Esophagus squamous epithelium (tissue), 4 donors: ENCODE measurements around the gene MYO3B.

Source experiments
- POLR2A ChIP-seq, 4 donors: fragments of 450-650 bp; IDR thresholded peaks; one replicate each; pipeline ENCODE4 v1.6.1; 2017; ENCODE audit warnings: antibody characterized with exemption in 4 of 4, mild to moderate bottlenecking in 4 of 4, moderate library complexity in 3 of 4
- TF ChIP-seq, protein P1 (sequence below), 6 experiments: fragments of 450-650 bp in 4 of 6; fragments of 200-600 bp in 2 of 6; sonication (generic) in 2 of 6; IDR thresholded peaks; one replicate each; pipeline ENCODE4 v1.5.1; 2016 to 2019; ENCODE audit warnings: antibody characterized with exemption in 6 of 6, mild to moderate bottlenecking in 4 of 6, moderate library complexity in 4 of 6

DNA sequence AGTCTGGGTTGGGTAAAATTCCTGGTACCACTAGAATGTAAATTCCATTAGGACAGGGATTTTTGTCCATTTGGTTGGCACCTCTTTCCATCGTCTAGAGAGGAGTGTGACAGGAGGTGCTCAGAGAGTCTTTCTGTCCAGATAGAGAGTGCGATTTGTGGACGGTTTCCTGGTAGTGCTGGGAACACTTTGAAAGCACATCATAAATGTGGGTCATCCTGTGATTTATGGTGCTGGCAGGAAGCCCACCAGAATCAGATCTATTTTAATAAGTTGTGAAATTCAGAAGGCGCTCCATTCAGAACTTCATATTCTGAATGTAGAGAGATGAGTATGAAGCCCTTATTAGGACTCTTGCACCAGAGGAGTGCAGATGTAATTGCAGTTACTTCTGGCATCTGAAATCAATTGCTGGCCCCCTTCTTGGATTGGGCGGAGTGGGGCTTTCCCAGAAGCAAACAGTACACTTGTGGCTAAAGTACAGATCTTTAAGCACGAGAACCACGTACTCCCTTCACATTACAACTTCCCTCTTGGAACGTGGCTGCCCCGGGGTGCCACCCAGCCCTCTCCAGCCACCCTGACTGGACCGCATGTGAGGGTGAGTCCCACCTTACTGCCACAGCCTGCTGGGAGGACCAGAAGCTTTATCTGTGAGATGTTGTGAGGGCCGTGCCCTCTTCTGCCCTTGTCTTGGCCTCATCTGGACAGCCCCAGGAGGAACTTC, 243.2 kb downstream of the MYO3B start:
- TF ChIP-seq, protein P1, sequence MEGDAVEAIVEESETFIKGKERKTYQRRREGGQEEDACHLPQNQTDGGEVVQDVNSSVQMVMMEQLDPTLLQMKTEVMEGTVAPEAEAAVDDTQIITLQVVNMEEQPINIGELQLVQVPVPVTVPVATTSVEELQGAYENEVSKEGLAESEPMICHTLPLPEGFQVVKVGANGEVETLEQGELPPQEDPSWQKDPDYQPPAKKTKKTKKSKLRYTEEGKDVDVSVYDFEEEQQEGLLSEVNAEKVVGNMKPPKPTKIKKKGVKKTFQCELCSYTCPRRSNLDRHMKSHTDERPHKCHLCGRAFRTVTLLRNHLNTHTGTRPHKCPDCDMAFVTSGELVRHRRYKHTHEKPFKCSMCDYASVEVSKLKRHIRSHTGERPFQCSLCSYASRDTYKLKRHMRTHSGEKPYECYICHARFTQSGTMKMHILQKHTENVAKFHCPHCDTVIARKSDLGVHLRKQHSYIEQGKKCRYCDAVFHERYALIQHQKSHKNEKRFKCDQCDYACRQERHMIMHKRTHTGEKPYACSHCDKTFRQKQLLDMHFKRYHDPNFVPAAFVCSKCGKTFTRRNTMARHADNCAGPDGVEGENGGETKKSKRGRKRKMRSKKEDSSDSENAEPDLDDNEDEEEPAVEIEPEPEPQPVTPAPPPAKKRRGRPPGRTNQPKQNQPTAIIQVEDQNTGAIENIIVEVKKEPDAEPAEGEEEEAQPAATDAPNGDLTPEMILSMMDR (IDR thresholded peaks at IDR 0.05), result no peak
- no peak for TF ChIP-seq POLR2A (IDR thresholded peaks at IDR 0.05)
